Measurements from ENCODE around the gene MAP3K3.

Gene MAP3K3

GRCh38 chr17:63704259-63704576, 82.0 kb downstream of the MAP3K3 start:
- TF ChIP-seq CTCF (IDR thresholded peaks at IDR 0.05; ENCODE audit: insufficient read depth, missing control alignments): no peak
- DNase-seq (ENCODE audit: insufficient read length, low spot score): no peak
- no peak for FAIRE-seq

- FAIRE-seq: no peak
- no peak for TF ChIP-seq CTCF (IDR thresholded peaks at IDR 0.05; ENCODE audit: insufficient read depth, missing control alignments)
- DNase-seq (ENCODE audit: insufficient read length, low spot score): no peak
Observed at GRCh38 chr17:63704836-63705235, 82.6 kb downstream of the MAP3K3 start.

GRCh38 chr17:63705657-63706056, 83.4 kb downstream of the MAP3K3 start:
- DNase-seq (ENCODE audit: insufficient read length, low spot score) (no peak), FAIRE-seq (no peak)
- TF ChIP-seq CTCF (IDR thresholded peaks at IDR 0.05; ENCODE audit: insufficient read depth, missing control alignments): no peak

GRCh38 chr17:63706336-63707082, 84.3 kb downstream of the MAP3K3 start:
- no peak for DNase-seq (ENCODE audit: insufficient read length, low spot score)
- FAIRE-seq: no peak
- no peak for TF ChIP-seq CTCF (IDR thresholded peaks at IDR 0.05; ENCODE audit: insufficient read depth, missing control alignments)

- FAIRE-seq: no peak
- TF ChIP-seq CTCF (IDR thresholded peaks at IDR 0.05; ENCODE audit: insufficient read depth, missing control alignments): no peak
- DNase-seq (ENCODE audit: insufficient read length, low spot score): no peak
Observed at GRCh38 chr17:63707151-63707550, 84.9 kb downstream of the MAP3K3 start.

GRCh38 chr17:63709110-63709509, 86.9 kb downstream of the MAP3K3 start:
- no peak for DNase-seq (ENCODE audit: insufficient read length, low spot score)
- FAIRE-seq: no peak
- TF ChIP-seq CTCF (IDR thresholded peaks at IDR 0.05; ENCODE audit: insufficient read depth, missing control alignments): no peak

- TF ChIP-seq CTCF (IDR thresholded peaks at IDR 0.05; ENCODE audit: insufficient read depth, missing control alignments): no peak
- no peak for DNase-seq (ENCODE audit: insufficient read length, low spot score)
- FAIRE-seq: no peak
Observed at GRCh38 chr17:63714550-63715277, 92.5 kb downstream of the MAP3K3 start.

All from D721Med (cell line).